Astrocyte of the spinal cord (primary cell): ENCODE results near the gene LRP8.
A peak's percentile ranks its signal among the peaks of the same experiment; 100 is the strongest.

Experiments used
- DNase-seq: peaks from one replicate; pipeline ENCODE4 v3.0.0; 2011; ENCODE audit warnings: low read depth, low spot score
- H3K4me3 ChIP-seq: 2 replicates; pipeline ENCODE4 v1.5.1; 2011; ENCODE audit warnings: low read depth, mild to moderate bottlenecking, low read length, moderate library complexity
- CTCF ChIP-seq: IDR thresholded peaks from 2 replicates; pipeline ENCODE4 v1.5.1; 2012; ENCODE audit warnings: low read depth, mild to moderate bottlenecking, low read length, inconsistent platforms
- in situ Hi-C: cut with HindIII; loops from 2 replicates; pipeline ENCODE4 v1.10.0; 2017; ENCODE audit warnings: low sequenced_read_pairs

LRP8 gene

GRCh38 chr1:53249706-53250105 lies 78.2 kb downstream of the LRP8 start:
- in situ Hi-C loops = no loop called here
- TF ChIP-seq CTCF = no peak
- no peak overlapping the region for H3K4me3 ChIP-seq
- no peak for DNase-seq

- peak; percentile 64 for DNase-seq
- no peak overlapping the region for H3K4me3 ChIP-seq
- no peak for TF ChIP-seq CTCF
- in situ Hi-C loops = no loop called here
These were observed 81.4 kb downstream of the LRP8 start for GRCh38 chr1:53246261-53247134.

GRCh38 chr1:53244141-53244540 lies 83.7 kb downstream of the LRP8 start:
- DNase-seq = no peak
- in situ Hi-C loops = no loop called here
- no peak for TF ChIP-seq CTCF
- H3K4me3 ChIP-seq = no peak overlapping the region

- no peak for TF ChIP-seq CTCF
- no peak overlapping the region for H3K4me3 ChIP-seq
- DNase-seq = no peak
- in situ Hi-C loops = no loop called here
These were observed 85.5 kb downstream of the LRP8 start for GRCh38 chr1:53242381-53242780.

GRCh38 chr1:53241828-53242227 lies 86.0 kb downstream of the LRP8 start:
- in situ Hi-C loops = no loop called here
- no peak for TF ChIP-seq CTCF
- no peak for DNase-seq
- no peak overlapping the region for H3K4me3 ChIP-seq

GRCh38 chr1:53238197-53239155 lies 89.4 kb downstream of the LRP8 start, which contains the start of gene MAGOH:
TSS of gene MAGOH (minus strand) at chr1:53238518. CDS start at chr1:53238448, 70 bp downstream.
- peak; percentile 96 for DNase-seq
- peak within 1 kb of the TSS; percentile 98 for H3K4me3 ChIP-seq
- in situ Hi-C loops = no loop called here
- no peak for TF ChIP-seq CTCF
